Mesothelial cell of epicardium (in vitro differentiated cells): ENCODE measurements around the gene MYOCD. TPM values are rescaled to one million over a fixed set of nuclear protein-coding genes. Genes with fewer than 3 reads are reported as not detected.

ENCODE experiments used
- DNase-seq, 2 experiments: peaks; one replicate each; pipeline ENCODE4 v3.0.0; 2021; ENCODE audit warnings: low spot score in 2 of 2; ENCODE audit not compliant: unreplicated experiment in 2 of 2
- H3K27ac Mint-ChIP-seq: 2 replicates; pipeline ENCODE4 v1.8.0; 2021; ENCODE audit warnings: mixed read lengths
- H3K27me3 Mint-ChIP-seq: 2 replicates; pipeline ENCODE4 v1.8.0; 2021; ENCODE audit warnings: low read depth, mixed read lengths
- H3K36me3 Mint-ChIP-seq: 2 replicates; pipeline ENCODE4 v1.8.0; 2021; ENCODE audit warnings: mixed read lengths
- H3K4me1 Mint-ChIP-seq: 2 replicates; pipeline ENCODE4 v1.8.0; 2021; ENCODE audit warnings: mixed read lengths
- H3K4me3 Mint-ChIP-seq: 2 replicates; pipeline ENCODE4 v1.8.0; 2021; ENCODE audit warnings: mild to moderate bottlenecking, moderate library complexity, mixed read lengths
- H3K9me3 Mint-ChIP-seq: 2 replicates; pipeline ENCODE4 v1.8.0; 2021; ENCODE audit warnings: mixed read lengths
- total RNA-seq: library from RNA; stranded (reverse); gene quantifications from 3 replicates; pipeline ENCODE4 v1.2.1, GENCODE V29; 2021
- TF ChIP-seq, protein P1 (sequence below): fragments of 200-600 bp; sonication (generic); IDR thresholded peaks from one replicate; pipeline ENCODE4 v1.5.0; 2021; ENCODE audit warnings: antibody characterized with exemption; ENCODE audit not compliant: unreplicated experiment

Gene MYOCD
- total RNA-seq, 1 donor from 2014 or later, result 10.3 TPM

DNA sequence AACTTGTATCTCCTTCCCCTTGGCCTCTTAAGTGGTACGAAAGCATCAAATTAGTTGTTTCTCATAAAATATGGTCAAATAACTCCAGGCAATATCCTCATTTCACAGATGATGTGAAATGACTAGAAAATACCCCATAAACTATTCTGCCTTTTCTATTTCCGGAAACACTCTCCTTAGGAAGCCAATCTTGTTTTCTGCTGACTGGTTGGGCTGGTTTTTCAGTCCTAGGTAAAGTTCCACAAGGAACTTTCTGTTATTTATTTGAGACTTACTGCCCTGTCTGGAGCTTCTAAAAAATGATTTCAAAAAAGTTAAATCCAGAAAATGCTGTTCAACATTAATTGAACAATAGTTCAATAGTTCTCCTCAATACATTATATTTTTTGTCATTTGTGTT is 7.3 kb downstream of the MYOCD start:
- Mint-ChIP-seq H3K4me3 (no peak overlapping the region), H3K36me3 (no peaks in the 10 kb centered on the region), H3K27me3 (peaks cover 14% of the 10 kb centered on the region), H3K4me1 (peaks cover 11% of the 10 kb centered on the region), H3K9me3 (peaks cover 4% of the 10 kb centered on the region), H3K27ac (peak overlapping the region; percentile 11)
- TF ChIP-seq, protein P1, sequence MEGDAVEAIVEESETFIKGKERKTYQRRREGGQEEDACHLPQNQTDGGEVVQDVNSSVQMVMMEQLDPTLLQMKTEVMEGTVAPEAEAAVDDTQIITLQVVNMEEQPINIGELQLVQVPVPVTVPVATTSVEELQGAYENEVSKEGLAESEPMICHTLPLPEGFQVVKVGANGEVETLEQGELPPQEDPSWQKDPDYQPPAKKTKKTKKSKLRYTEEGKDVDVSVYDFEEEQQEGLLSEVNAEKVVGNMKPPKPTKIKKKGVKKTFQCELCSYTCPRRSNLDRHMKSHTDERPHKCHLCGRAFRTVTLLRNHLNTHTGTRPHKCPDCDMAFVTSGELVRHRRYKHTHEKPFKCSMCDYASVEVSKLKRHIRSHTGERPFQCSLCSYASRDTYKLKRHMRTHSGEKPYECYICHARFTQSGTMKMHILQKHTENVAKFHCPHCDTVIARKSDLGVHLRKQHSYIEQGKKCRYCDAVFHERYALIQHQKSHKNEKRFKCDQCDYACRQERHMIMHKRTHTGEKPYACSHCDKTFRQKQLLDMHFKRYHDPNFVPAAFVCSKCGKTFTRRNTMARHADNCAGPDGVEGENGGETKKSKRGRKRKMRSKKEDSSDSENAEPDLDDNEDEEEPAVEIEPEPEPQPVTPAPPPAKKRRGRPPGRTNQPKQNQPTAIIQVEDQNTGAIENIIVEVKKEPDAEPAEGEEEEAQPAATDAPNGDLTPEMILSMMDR, result no peak
- no peak for DNase-seq

DNA sequence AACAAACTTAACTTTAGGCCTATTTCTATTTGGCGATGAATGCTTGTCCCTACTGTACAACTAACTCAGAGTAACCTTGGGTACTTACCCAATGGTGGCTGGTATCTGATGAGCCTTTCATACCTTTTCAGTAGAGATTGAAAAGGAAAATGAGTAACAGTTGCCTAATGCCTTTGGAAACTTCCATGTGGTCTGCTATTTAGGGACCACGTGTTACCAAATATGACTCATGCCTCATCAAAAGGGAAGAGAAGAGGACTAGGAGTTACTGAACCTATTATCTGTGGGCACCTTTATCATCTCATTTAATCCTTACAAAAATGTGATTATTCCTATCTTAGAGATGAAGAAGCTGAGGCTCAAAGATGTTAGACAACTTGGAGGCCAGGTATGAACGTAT is 8.1 kb downstream of the MYOCD start:
- no peak overlapping the region for H3K4me3 Mint-ChIP-seq
- no peaks in the 10 kb centered on the region for H3K36me3 Mint-ChIP-seq
- peaks cover 14% of the 10 kb centered on the region for H3K27me3 Mint-ChIP-seq
- DNase-seq, result no peak
- TF ChIP-seq, protein P1, result no peak
- H3K27ac Mint-ChIP-seq, result no peak overlapping the region
- H3K4me1 Mint-ChIP-seq, result peaks cover 8% of the 10 kb centered on the region
- H3K9me3 Mint-ChIP-seq, result peaks cover 4% of the 10 kb centered on the region

DNA sequence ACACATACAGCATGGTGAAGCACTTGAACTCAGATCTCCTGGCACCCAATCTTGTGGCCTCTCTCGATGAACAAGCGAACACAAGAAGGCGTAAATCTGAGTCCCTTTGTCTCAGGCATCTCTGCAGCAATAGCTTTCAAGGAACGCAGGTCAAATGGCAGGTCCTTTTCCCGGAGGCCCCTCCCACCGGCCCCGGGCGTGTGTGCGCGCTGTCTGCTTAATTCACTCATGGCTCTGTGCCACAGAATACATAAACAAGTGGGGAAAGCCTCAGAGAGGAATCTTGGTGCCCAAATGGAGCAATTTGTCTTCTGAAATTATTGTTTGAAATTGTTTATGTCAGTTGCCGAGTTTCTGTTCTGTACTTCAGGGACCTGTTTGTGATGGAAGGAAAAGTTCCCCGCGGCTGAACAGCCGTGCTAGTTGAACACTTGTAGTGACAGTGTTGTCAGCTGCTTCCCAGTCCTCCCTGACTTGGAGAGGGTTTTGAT is 14.8 kb downstream of the MYOCD start:
- no peak overlapping the region for H3K4me3 Mint-ChIP-seq
- H3K4me1 Mint-ChIP-seq, result peaks cover 23% of the 10 kb centered on the region
- H3K36me3 Mint-ChIP-seq, result no peaks in the 10 kb centered on the region
- TF ChIP-seq, protein P1, result no peak
- no peaks in the 10 kb centered on the region for H3K9me3 Mint-ChIP-seq
- H3K27ac Mint-ChIP-seq, result no peak overlapping the region
- no peaks in the 10 kb centered on the region for H3K27me3 Mint-ChIP-seq
- no peak for DNase-seq

DNA sequence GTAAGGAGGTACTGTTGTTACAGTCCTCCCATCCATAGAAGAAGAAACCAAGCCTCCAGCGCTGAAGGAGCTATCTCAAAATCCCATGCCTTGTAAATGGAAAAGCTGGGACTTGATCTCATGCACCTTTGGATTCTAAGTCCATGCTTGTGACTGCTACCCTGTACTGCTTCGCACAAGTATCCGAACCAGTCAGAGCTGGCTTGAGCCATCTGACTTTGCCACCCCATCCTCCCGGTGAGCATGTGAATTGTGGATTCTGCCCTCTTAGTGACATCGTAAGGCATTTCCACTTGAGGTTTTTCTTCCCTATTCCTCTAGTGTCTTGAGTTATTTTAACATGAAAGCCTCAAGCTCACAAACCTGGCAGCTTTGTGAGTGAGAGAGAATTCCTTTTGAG is 15.3 kb downstream of the MYOCD start:
- no peaks in the 10 kb centered on the region for H3K36me3 Mint-ChIP-seq
- H3K4me3 Mint-ChIP-seq, result no peak overlapping the region
- no peaks in the 10 kb centered on the region for H3K27me3 Mint-ChIP-seq
- TF ChIP-seq, protein P1, result no peak
- no peak overlapping the region for H3K27ac Mint-ChIP-seq
- no peak for DNase-seq
- no peaks in the 10 kb centered on the region for H3K9me3 Mint-ChIP-seq
- peaks cover 23% of the 10 kb centered on the region for H3K4me1 Mint-ChIP-seq

DNA sequence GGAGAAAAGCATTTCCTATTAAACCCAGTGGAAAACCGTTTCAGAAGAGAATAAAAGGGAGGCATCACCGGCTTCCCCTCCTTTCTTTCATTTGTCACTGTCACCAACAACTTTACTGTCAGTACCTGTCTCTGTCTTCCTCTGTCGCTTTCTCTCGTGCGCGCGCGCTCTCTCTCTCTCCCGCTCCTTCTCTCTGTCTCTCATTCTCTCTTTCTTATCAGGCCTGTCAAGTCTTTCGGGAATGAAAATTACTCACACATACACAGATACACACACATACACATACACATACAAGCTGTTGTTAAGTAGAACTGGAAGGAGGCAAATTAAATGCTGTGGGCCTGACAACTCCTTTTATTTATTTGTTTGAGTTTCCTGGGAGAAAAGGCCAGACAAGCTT is 17.6 kb downstream of the MYOCD start:
- Mint-ChIP-seq H3K27me3 (no peaks in the 10 kb centered on the region), H3K4me3 (no peak overlapping the region), H3K36me3 (no peaks in the 10 kb centered on the region), H3K27ac (no peak overlapping the region), H3K9me3 (no peaks in the 10 kb centered on the region), H3K4me1 (peaks cover 23% of the 10 kb centered on the region)
- TF ChIP-seq, protein P1, result no peak
- DNase-seq, result no peak

DNA sequence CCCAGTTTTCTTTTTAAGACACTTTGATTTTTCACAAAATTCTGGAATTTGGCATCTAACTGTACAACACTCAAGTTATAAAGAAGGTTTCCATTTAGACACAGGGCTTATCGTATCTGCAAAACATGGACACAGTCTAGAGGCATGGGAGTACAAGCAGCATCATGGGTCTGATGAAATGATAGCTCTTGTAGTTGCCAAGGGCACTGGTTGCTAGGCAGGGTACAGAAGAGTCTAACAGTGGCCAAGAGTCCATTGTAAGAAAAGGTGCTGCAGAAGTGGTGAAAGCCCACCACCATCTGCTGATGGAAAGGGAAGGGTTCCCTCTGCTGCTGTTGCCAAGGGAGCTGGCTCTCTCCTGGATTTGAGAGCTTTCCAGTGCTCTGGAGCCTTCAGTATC is 20.8 kb downstream of the MYOCD start:
- no peak overlapping the region for H3K4me3 Mint-ChIP-seq
- peaks cover 11% of the 10 kb centered on the region for H3K4me1 Mint-ChIP-seq
- no peak for DNase-seq
- no peaks in the 10 kb centered on the region for H3K9me3 Mint-ChIP-seq
- no peak overlapping the region for H3K27ac Mint-ChIP-seq
- TF ChIP-seq, protein P1, result no peak
- no peaks in the 10 kb centered on the region for H3K27me3 Mint-ChIP-seq
- H3K36me3 Mint-ChIP-seq, result no peaks in the 10 kb centered on the region
